Skin epidermis (tissue), 12 donors: ENCODE results near the gene ADGRF1.
A peak's percentile ranks its signal among the peaks of the same experiment; 100 is the strongest.
"Not testable (repeated sequence)": the region's sequence is repeated elsewhere in the genome, so short reads cannot be mapped to it uniquely, and the experiment has no call there.

ENCODE experiments used
- H3K27ac ChIP-seq, 21 experiments: fragments of 200-600 bp; sonication (generic) in 11 of 21; one replicate each; pipeline ENCODE4 v1.5.0; 2020; ENCODE audit warnings: mild to moderate bottlenecking in 3 of 21, inconsistent platforms in 2 of 21, moderate library complexity in 2 of 21
- H3K4me3 ChIP-seq, 7 experiments: fragments of 200-600 bp; sonication (generic) in 2 of 7; one replicate each; pipeline ENCODE4 v1.5.0; 2020; ENCODE audit warnings: inconsistent platforms in 2 of 7, mild to moderate bottlenecking in 2 of 7, moderate library complexity in 1 of 7

Gene ADGRF1

DNA sequence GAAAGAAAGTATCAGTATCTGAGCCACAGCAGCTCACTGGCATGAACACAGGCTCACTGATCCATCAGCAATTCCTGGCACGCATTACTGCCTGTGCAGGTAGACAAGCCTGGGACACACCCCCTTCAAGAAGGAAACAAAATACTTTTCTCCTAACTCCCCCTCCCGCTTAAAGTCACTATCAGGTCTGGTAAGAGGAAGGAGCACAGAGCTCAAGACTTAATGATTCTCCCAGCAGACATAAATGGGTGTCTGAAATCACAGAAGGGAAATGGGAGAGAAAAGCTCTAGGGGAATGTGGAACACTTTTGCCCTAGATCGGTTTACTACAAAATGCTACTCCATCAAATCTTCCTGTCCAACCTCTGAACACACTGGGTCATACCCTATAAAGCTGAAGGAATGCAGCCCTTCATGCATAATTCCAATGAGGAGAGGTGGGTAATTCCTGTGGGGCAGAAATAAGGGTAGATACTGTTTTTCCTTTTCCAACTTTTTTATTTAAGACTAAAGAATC lies at the start of gene ADGRF1:
Gene ADGRF1, minus strand, starts transcription at position 58 of the 517 bp plus-strand sequence. CDS start 13,271 bp downstream, outside the sequence.
- H3K4me3 ChIP-seq, result no peak within 1 kb of the TSS
- H3K27ac ChIP-seq, result no peak within 1 kb of the TSS

DNA sequence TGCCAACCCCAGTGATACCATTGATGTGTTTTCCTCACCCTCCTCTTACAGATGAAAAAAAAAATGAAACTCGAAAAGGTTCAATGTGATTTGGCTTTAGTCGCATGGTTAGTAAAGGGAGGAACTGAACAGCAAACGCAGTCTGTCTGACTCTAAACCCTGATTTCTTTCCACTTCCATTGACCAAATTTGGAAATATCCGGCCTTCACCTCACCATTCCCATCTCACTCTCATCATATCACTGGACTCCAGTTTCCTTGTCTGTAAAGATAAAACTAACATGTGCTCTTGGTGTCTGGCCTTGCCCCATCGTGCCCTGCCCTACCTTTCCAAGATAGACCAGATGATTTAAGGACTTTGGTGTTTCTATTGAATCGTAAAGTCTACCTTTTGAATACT lies 48.7 kb upstream of the ADGRF1 start:
- H3K27ac ChIP-seq, result no peak overlapping the region
- H3K4me3 ChIP-seq, result no peak overlapping the region

DNA sequence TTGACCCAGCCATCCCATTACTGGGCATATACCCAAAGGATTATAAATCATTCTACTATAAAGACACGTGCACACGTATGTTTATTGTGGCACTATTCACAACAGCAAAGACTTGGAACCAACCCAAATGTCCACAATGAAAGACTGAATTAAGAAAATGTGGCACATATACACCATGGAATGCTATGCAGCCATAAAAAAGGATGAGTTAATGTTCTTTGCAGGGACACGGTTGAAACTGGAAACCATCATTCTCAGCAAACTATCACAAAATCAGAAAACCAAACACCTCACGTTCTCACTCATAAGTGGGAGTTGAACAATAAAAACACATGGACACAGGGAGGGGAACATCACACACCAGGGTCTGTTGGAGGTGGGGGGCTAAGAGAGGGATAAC lies 47.3 kb upstream of the ADGRF1 start:
- not testable (repeated sequence) for H3K27ac ChIP-seq, H3K4me3 ChIP-seq

DNA sequence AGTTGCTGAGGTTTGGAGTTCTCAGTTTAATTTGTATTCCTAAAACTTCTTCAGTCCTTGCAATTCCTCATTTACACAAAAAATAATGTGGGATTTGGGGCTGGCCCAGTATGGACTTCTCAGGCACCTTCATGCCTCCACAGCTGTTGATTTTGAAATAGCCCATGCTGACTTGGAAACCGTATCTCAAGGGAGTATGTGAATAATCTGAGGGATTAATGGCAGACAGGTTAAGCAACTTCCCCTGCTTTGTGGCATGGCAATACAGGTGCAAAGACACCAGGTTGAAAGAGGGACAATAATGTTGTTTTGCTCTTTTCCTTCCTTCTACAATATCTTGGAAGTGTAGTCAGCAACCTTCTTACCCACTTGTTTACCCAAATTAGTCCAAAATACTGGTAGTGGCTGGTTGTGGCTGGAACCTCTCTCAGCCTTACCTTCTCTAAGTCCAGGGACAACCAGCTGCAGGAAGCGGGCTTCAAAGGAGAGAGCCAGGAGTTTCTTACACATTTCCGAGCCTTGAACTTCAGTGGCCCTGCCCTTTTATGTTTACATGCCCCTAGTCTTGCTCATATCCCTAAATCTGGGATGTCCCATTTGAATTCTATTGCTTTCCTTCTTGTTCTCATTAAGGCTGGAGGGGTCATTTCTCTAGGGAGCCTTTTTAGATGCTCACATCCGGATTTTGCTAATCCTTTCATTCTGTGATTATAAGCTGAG lies 44.1 kb upstream of the ADGRF1 start:
- peak overlapping the region in 1 of 21 experiments; percentile 23 for H3K27ac ChIP-seq
- no peak overlapping the region for H3K4me3 ChIP-seq

DNA sequence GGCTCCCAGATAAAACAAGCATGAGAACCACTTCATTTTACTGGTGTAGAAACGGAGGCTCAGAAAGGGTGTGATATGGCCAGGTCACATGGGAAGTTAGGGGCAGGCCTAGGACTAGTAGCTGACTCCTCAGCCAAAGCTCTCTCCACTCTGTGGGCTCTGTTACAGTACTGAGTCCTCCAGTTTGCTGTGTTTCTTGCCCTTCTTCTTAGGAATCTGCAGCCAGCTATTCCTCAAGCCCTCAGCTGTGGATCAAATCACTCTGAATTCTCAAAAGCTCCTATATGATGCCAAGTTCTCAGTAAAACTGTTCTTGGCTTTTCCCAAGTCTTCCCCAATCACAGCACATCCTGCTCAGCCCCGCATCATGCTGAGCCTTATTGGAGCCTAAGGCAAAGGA lies 42.5 kb upstream of the ADGRF1 start:
- Histone ChIP-seq H3K4me3 (no peak overlapping the region), H3K27ac (peak overlapping the region in 1 of 21 experiments; percentile 1)

DNA sequence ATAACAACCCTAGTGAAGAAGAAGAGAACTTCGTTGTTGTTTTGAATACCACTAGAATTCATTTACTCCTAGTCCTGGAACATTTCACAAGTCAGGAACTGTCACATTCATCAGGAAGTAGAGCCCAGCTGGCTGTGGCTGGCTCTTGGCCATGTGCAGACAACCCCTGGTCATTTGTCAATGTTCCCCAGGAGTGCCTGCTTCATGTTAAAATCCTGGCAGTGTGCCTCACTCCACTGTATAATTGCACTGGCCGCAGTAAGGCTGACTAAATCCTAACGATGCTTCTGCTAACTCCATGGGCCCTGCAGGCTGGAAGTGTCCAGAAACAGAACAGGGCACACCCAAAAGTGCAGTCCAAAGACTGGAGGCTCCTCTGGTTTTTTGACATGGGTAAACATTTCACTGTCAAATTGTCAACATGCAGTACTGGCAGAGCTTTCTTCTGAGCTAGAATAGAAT lies 41.5 kb upstream of the ADGRF1 start:
- Histone ChIP-seq H3K27ac (peak overlapping the region in 5 of 21 experiments; percentile 9 to 59 (median 19)), H3K4me3 (no peak overlapping the region)

DNA sequence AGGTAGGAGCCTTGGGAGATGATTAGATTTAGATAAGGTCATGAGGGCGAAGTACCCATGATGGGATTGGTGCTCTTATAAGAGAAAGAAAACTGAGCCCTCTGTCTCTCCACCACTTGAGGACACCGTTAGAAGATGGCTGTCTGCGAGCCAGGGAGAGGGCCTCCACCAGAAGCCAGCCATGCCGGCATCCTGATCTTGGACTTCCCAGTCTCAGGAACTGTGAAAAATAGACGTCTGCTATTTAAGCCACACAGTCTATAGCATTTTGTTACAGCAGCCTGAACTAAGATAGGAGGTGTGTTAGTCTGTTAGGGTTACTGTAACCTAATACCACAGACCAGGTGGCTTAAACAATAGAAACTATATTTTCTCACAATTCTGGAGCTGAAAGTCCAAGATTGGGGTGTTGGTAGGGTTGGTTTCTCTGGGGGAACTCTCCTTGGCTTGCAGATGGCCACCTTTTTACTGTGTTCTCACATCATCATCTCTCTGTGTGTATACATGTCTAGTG lies 38.0 kb upstream of the ADGRF1 start:
- H3K27ac ChIP-seq, result no peak overlapping the region

DNA sequence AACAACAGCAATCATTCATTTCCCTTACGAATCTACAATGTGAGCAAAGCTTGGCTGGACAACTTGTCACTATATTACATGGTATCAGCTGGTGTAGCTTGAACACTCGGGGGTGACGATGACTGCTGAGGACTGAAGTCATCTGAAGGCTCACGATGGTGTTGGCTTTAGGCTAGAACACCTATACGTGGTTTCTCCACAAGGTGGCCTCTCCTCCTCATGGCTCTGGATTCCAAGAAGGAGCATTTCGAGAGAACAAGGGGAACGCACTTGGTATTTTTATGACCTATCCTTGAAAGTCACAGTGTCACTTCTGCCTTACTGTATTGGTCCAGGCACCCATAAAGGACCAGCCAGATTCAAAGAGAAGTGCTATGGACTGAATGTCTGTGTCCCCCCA lies 37.5 kb upstream of the ADGRF1 start:
- no peak overlapping the region for H3K27ac ChIP-seq

More for the DNA sequence above, 38.0 kb upstream of the ADGRF1 start:
- H3K4me3 ChIP-seq, result no peak overlapping the region

DNA sequence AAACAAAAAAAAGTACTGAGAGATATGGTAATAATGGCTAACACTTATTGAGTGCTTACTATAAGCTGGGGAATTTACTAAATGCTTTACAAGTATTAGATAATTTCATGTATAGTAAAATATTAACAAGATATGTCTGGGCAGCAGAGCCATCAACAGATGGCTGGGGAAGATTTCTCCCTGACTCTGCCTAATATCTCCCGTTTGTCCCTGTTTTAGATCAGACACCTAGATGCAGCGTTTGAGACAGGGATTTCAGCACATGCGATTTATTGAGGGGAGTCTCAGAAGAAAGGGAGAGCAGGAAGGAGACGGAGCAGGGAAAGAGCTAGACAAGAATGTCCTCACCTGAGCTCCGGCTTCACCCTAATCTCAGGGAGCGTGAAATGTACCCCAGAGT lies 36.9 kb upstream of the ADGRF1 start:
- H3K27ac ChIP-seq, result no peak overlapping the region
- no peak overlapping the region for H3K4me3 ChIP-seq

More for the DNA sequence above, 37.5 kb upstream of the ADGRF1 start:
- no peak overlapping the region for H3K4me3 ChIP-seq

DNA sequence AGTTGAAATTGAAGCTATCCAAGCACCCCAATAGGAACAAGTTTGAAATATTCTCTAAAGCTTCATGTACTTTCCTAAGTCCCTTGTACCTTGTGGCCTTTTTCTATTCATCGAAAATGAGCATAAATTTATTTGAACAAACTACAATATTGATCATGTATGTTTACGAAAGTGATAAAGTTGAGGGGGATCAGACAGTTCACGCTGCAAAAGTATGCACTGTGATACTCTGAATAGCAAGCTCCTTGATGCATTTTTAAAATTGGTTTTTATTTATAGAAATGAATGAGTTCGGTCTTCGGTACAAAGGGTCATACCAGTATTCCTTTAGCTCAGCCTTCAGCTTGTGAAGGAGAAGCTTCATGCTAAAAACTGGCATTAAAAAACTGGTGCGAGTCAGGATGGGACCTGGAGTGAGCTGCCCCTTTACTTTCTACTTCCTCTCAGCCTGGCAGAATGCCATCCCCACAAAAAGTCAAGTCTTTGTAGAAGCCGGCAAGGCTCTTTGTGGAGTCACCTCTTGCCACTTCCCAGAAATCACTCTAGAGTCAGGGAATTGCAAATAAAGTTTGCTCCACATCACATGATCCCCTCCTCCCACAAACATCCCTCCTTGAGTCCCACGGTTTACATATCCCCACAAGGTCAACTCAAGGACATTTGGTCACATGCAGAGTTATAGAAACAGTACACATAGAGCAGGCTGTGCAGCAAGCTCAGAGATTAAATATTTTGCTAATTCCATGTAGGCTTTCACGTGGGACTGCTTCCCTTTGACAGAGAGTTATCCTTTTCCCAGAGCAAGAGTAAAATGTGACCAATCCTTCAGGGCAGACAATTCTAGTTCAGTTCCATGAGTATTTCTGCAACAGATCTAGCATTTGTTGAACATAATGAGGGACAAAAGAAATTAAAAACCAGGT lies 34.6 kb upstream of the ADGRF1 start:
- Histone ChIP-seq H3K27ac (peak overlapping the region in 5 of 21 experiments; percentile 3 to 51 (median 36)), H3K4me3 (no peak overlapping the region)

DNA sequence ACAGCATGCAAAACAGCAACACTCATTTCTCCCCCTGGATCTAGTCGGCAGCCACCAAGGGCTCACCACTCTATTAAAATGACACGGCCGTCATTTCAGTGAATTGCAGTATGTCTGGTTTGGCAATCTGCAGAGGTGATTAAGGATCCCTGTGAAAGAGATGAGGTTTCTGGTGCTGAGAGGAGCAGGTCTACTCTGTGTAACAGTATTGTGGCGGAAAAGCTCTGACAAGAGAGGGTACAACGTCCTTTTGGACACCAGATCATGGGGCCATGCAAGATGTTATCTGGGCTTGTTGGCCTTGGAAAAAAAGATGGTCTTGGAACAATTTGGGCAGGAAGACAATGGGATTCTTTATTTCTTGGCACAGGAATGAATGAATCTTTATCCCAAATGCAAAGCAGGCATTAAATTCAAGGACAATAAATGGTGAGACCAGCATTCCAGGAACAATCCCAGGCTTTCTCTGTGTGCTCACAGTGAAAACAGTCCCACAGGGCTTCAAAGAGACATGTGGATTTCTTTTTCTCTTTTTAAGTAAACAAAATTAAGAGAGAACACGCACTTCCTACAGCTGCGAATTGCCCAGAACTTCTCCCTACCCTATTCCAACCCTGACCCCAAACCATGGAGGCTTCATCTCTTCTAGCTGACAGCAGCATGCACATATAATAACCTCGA lies 33.7 kb upstream of the ADGRF1 start:
- no peak overlapping the region for H3K4me3 ChIP-seq
- H3K27ac ChIP-seq, result peak overlapping the region in 11 of 21 experiments; percentile 1 to 64 (median 39)

DNA sequence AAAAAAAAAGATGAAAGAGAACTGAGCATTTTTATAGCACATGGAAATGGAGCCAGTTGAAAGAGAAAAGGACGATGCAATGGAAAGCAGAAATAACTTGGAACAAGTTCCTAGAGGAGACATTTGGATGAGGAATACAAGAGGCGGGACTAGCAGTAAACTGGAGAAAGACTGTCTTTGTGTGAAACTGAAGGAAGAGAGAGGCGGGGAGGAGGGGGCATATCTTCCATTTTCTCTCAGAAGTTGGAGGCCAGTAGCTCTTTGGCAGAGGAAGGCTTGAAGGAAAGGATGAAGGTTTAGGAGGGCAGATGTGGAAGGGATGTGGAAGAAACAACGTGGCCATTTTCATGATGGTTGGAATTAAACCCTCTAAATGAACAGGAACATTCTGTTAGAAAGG lies 33.0 kb upstream of the ADGRF1 start:
- Histone ChIP-seq H3K27ac (peak overlapping the region in 8 of 21 experiments; percentile 2 to 64 (median 42)), H3K4me3 (no peak overlapping the region)

DNA sequence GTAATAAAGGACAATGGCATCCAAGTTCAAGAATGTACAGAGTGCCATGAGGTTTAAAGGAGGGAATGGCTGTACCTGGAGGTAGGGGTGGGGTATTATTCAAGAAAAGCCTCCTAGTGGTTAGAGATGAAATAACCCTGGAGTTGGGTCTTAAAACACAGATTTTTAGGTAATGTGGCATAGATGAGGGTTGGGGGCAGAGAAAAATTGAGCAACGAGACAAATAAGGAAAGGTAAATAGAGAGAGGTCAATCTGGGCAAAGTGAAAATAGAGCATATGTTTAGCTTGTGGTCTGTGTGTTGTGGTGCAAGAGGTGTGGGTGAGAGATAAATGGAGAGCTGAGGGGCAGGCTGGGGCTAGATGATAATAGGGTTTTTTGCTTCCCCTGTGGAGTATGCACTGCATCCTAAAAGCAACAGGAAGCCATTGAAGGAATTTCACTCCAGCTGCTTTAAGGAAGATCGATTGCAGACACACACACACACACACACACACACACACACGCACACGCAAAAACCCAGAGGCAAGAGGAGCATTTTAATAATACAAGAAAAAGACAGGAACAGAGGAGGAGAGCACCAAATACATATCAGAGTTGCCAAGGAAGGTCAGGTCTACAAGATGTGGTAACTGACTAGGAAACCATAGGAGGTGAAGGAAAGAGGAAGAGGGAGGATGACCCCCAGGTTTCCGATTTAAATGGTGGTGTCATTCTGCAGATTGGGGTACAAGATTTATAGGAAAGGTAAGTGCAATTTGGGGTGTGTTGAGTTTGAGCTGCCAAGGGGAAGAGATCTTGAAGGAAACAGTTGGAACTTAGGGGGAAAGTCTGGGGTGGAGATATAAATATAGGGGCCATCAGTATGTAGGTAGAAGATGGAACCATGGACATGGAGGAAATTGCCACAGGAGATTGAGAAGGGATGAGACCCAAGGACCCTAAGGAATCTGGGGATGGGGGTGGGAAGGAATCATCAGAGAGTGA lies 31.3 kb upstream of the ADGRF1 start:
- Histone ChIP-seq H3K27ac (no peak overlapping the region), H3K4me3 (no peak overlapping the region)

DNA sequence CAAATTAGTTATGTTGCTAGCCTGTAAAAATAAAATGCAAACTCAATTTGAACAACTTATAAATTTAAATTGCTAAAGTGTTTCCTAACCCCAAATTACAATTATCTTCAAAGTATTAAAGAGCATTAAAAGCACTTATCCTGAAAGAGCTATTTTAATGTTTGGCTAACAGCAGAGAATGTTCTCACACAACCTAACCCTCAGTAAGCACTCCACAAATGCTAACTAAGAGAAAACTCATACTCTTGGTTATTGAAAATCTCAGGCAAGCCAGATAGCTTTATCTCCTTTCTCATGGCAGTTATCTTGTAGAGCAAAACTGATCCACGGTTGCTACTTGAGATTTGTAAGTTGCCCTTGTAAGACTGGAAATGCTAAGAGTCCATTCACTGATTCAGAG lies 30.5 kb upstream of the ADGRF1 start:
- H3K27ac ChIP-seq, result no peak overlapping the region
- H3K4me3 ChIP-seq, result no peak overlapping the region

DNA sequence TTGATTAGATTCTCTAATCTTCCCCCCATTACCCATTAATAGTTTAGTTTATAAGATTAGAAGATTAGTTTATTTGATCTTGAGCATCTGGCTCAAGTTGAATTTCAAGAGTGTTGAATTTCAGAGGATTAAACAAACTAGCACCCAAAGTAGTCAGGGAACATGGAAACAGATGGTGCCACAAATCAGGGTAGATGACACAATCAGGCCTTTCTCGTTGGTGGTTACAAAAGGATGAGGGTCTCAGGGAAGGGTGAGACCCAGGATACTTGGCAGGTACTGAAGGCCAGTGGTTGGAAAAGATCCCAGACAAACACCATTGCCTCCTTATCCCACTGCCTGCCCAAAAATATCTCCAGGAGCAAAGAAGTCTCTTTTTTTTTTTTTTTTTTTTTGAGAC lies 29.5 kb upstream of the ADGRF1 start:
- Histone ChIP-seq H3K4me3 (no peak overlapping the region), H3K27ac (no peak overlapping the region)

DNA sequence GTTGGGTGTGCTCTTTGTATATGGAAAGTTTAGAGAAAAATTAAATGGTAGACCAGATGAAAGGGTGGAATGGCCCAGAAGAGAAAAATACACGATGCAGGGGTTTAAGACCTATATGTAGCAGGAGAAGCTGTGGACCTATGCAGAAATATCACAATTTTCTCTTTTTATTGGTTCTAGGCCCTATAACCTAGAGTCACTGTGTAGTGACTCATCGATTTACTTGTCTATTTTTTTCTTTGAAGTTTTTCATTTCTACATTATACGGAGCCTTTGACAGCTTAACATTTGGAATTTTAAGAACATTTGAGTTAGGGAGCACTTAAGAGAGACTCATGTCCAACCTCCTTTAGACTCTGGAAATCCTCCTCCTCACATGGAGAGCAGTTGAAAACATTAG lies 28.3 kb upstream of the ADGRF1 start:
- H3K27ac ChIP-seq, result no peak overlapping the region
- no peak overlapping the region for H3K4me3 ChIP-seq

DNA sequence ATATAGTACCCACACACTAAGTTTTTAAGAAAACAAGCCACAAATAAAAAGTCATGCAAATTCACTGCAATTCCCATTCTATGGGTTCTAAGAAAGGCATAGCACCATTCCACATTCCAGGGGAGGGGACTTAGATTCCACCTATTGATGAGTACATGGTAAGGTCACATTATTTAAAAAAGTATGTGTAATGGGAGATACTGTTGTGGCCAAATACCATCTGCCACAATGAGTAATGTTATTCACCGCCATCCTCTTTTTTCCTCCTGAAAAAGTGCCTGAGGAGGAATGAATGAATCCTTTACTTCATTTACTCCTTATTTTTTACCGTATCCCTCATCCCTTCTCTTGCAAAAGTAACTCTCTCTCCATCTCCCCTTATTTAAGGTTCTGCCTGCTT lies 27.0 kb upstream of the ADGRF1 start:
- no peak overlapping the region for H3K27ac ChIP-seq
- no peak overlapping the region for H3K4me3 ChIP-seq

DNA sequence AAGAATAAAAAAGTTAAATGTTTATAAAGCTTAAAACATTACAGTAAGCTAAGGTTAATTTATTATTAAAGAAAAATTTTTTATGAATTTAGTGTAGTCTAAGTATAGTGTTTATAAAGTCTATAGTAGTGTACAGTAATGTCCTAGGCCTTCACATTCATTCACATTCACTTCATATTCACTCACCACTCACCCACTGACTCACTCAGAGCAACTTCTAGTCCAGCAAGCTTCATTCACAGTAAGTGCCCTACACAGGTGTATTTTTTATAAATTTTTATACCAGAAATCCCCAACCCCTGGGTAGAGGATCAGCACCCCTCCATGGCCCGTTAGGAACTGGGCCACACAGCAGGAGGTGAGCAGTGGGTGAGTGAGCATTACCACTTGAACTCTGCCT lies 24.3 kb upstream of the ADGRF1 start:
- Histone ChIP-seq H3K4me3 (no peak overlapping the region), H3K27ac (no peak overlapping the region)

DNA sequence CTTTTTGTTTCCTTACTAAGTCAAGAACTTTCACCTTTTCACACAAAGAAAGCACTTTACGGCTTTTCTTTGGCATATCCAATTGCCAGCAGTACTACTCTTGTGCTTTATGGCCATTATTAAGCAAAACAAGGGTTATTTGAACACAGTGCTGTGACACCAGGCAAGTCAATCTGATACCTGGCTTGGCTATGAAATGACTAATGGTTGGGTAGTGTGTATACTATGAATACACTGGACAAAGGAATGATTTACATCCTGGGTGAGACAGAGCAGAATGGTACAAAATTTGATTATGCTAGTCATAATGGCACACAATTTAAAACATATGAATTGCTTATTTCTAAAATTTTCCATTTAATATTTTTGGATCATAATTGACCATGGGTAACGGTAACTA lies 22.1 kb upstream of the ADGRF1 start:
- Histone ChIP-seq H3K27ac (no peak overlapping the region), H3K4me3 (no peak overlapping the region)
